OCI-LY3 (cell line): ENCODE measurements around the gene TMEM198.

Source experiments
- H2AFZ ChIP-seq: fragments of 200-600, 300-600 bp; shearing (Covaris generic); 2 replicates; pipeline ENCODE4 v1.6.0; 2014; ENCODE audit warnings: antibody characterized with exemption, low read depth, low read length
- H3K27ac ChIP-seq: fragments of 200-600, 300-600 bp; sonication (generic); 2 replicates; pipeline ENCODE4 v1.5.1; 2014; ENCODE audit warnings: mild to moderate bottlenecking, low read length, moderate library complexity, mixed read lengths
- H3K27me3 ChIP-seq: fragments of 200-600, 300-600 bp; sonication (generic); 2 replicates; pipeline ENCODE4 v1.6.1; 2014; ENCODE audit warnings: low read depth, low read length, mixed read lengths
- H3K36me3 ChIP-seq: fragments of 200-600, 300-600 bp; sonication (generic); replicated peaks from 2 replicates; pipeline ENCODE3; 2014; ENCODE audit warnings: low read depth, low read length, mixed read lengths
- H3K4me1 ChIP-seq: fragments of 300-600, 200-600 bp; sonication (generic); 2 replicates; pipeline ENCODE4 v1.6.1; 2014; ENCODE audit warnings: low read length, mixed read lengths
- H3K4me2 ChIP-seq: fragments of 200-600, 300-600 bp; sonication (generic); 2 replicates; pipeline ENCODE4 v1.6.1; 2014; ENCODE audit warnings: low read length, mixed read lengths
- H3K4me3 ChIP-seq: fragments of 300-600, 200-600 bp; sonication (generic); 2 replicates; pipeline ENCODE4 v1.5.1; 2014; ENCODE audit warnings: antibody characterized with exemption, mild to moderate bottlenecking, low read length, moderate library complexity
- H3K79me2 ChIP-seq: fragments of 300-600, 200-600 bp; shearing (Covaris generic); 2 replicates; pipeline ENCODE4 v1.6.1; 2014; ENCODE audit warnings: mild to moderate bottlenecking, low read length, mixed read lengths
- H3K9ac ChIP-seq: fragments of 300-600, 200-600 bp; shearing (Covaris generic); 2 replicates; pipeline ENCODE4 v1.6.0; 2014; ENCODE audit warnings: mild to moderate bottlenecking, low read length, moderate library complexity
- H3K9me3 ChIP-seq: fragments of 200-600, 300-600 bp; shearing (Covaris generic); 2 replicates; pipeline ENCODE4 v1.6.1; 2014; ENCODE audit warnings: low read length, mixed read lengths; ENCODE audit not compliant: insufficient read depth
- H4K20me1 ChIP-seq: fragments of 200-600, 300-600 bp; sonication (generic); 2 replicates; pipeline ENCODE4 v1.6.1; 2016; ENCODE audit warnings: low read length, mixed read lengths; ENCODE audit not compliant: insufficient read depth
- CTCF ChIP-seq: fragments of 200-600, 300-600 bp; sonication (generic); IDR thresholded peaks from 2 replicates; pipeline ENCODE4 v1.5.1; 2014; ENCODE audit warnings: antibody characterized with exemption, low read length, low read depth
- EZH2phosphoT487 ChIP-seq: fragments of 200-600 bp; shearing (Covaris generic); IDR thresholded peaks from 2 replicates; pipeline ENCODE4 v1.6.1; 2018; ENCODE audit warnings: antibody characterized with exemption, mixed run types, low read depth

TMEM198 gene

DNA sequence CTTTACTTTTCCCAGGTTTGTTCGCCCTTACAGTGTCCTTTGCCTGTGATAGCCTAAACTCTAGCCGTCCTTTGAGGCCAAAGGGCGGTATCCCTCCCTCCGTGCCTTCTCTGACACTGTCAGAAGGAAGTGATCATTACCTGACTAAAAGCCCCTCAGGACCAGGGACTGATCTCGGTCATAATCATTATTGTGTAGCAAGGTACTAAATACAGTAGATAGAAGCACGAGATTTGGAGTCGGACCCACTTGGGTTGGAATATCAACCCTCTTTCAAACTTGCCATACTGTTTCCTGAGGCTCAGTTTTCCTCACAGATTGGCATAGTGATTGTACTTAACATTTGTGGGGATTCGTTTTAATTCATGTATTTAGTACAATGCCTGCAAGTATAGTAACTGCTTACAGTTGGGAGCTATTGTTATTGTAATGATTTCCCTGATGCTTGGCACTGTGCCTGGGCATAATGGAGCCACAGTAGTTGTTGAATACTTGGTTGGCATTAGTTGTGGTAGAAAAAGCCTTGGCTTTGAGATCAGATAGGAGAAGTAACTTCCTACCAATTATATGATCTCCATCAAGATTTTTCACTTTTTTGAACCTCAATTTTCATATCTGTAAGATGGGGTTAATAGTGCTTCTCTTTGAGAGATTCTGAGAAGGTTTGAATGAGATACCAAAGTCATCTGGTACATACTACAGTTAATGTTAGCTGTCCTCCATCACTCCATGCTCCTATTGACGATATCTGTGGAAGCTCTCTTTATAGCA lies 54.7 kb downstream of the TMEM198 start:
- TF ChIP-seq EZH2phosphoT487 (no peak), CTCF (no peak)
- Histone ChIP-seq H3K36me3 (peaks cover 2% of the 10 kb centered on the region), H3K4me1 (peaks cover 13% of the 10 kb centered on the region), H3K9me3 (no peaks in the 10 kb centered on the region), H3K27ac (no peak overlapping the region), H3K4me3 (peak overlapping the region; percentile 85), H2AFZ (no peak overlapping the region), H3K4me2 (peak overlapping the region; percentile 95), H3K9ac (peak overlapping the region; percentile 89), H3K27me3 (no peaks in the 10 kb centered on the region), H3K79me2 (no peaks in the 10 kb centered on the region), H4K20me1 (no peaks in the 10 kb centered on the region)
